Stimulated activated CD4-positive, alpha-beta T cell treated with anti-CD3 and anti-CD28 coated beads, Interleukin-15, amount 100 ng/mL, for 48 hours (primary cell): ENCODE results near the gene STK17A.

ENCODE experiments used
- DNase-seq, 2 donors: peaks; one replicate each; pipeline ENCODE4 v3.0.0-alpha.2; 2020; ENCODE audit warnings: low read depth in 2 of 2

STK17A gene

DNA sequence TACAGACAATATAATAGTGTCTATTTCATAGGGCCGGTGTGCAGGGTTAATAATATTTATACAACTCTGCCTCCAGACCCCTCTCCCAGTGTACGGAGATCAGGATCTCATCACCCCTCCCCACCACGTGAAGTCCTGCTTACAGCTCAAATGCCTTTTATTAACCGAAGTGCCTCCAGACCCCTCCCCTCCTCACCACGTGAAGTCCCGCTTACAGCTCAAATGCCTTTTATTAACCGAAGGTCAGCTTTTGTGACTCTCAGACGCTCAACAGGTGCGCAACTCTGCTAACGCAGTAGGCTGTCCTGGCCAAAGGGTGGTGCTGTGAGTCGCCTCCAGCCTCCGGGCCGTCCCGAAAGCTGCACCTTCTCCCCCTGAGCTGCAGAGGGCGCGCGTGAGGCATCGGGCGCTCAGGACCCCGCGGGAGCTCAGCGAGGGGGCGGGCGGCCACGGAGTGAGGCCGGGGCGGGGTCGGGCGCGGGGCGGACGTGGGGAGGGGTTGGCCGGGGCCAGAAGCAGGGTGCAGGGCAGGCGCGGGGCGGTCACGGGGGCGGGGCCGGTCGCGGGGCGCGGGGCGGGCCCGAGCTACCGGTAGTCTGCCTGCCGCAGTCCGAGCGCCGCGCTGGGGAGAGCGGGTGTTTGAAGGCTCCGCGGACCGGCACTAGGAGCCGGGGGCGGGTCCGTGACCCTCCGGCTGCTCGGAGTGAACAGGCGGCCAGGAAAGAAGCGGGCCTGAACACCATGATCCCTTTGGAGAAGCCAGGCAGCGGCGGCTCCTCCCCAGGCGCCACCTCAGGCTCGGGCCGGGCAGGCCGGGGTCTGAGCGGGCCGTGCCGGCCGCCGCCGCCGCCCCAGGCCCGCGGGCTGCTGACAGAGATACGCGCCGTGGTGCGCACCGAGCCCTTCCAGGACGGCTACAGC, at the start of gene STK17A:
TSS of gene STK17A (plus strand) at position 606 of the 921 bp plus-strand sequence. CDS start at position 742, 136 bp downstream.
- peak; percentile 90 to 91 for DNase-seq

DNA sequence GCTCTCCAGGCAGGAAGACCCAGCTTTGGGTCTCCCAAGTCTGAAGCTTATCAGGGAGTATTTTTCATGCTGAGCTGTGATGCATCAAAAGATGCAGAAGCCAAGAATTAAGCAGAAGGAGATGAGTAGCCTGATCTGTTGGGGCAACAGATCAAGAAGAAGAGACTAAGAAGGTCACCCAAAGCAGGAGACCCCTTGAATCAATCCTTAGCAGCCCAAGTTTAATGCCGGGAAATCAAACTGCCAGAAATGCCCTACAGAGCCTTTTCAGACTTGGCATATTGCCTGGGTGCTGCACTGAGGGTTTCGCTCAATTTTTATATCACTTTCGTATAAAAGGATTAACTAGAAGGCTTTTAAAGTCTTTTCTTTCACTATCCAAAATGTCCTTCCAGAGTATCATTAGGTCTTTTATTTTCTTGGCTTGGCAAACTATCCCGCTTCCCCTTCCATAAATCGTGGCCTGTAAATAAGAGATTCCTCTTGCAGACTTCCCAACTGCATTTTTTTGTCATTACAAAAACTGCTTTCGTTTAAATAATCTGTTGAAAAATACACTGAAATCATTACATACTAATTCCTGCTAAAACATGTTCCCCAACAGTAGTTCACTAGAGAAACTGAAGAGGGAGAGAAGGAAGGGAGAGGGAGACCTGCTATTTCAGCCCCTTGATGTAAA, 49.0 kb upstream of the STK17A start:
- no peak for DNase-seq

DNA sequence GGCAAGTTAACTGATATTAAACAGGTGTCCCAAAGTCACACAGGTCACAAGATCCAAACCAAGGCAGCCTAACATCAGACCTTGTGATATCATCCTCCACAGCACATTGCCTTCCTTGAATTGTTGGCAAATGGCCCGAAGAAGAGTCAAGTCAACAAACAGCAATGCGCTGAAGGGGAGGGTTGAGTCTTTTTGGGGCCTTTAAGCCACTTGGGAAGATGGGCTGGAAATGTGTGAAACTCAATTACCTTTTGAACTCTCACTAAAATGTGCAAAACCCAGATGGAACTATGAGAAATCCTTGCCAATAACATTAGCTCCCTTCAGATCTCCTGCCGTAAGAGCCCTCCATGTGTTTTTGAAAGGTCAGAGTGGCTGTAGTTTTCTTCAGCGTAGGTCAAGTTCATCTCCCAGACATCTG, 47.9 kb upstream of the STK17A start:
- no peak for DNase-seq

DNA sequence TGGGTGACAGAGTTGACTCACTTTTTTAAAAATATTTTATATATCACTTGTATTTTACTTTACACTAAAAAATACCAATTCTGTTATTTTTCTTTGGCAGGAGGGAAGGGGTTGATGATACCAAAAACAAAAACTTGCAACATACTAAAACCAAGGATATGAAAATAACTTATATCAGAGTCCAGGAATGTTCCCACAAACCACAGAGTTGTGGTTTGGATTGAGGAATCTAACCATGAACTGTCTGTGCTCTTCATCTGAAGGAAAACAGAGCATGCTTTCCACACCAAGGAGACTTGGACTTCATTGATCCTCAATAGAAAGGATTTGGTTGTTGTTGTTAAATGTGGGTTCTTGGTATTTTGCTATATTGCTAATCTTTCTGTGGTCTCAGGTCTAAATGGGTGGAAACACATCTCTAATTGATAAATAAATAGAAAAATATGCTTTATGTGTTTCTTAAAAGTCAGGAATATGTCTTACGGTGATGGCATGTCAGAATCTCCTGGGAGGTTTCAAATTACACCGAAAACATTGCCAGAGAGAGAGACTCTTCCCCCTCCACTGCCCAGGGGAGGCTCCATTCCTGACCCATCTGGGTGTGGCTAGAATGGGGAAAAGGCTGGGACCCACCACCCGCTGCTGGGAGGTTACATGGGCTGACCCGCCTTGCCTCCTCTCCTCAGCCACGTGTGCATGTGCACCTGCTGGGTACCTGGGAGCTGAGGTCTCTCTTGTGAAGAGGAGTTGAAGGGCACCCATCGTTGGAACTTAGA, 46.9 kb upstream of the STK17A start:
- DNase-seq = no peak

DNA sequence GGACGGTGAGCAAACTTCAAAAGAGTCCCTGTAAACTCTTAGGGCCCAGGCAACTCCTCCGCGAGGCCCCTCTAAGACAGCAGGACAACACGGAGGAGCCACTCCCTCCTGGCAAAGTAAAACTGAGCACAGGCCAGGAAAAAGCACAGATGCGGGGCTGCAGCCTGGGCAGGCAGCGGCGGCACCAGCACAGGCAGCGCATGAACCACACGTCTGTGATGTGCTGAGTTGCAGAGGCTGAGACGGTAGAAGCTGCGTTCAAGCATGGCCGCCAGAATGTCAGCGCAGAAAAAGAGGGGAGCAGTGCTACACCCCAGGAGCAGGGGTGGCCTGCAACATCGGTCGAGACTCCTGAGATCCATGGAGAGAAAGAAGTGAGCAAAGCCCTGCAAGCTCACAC, 46.1 kb upstream of the STK17A start:
- no peak for DNase-seq

DNA sequence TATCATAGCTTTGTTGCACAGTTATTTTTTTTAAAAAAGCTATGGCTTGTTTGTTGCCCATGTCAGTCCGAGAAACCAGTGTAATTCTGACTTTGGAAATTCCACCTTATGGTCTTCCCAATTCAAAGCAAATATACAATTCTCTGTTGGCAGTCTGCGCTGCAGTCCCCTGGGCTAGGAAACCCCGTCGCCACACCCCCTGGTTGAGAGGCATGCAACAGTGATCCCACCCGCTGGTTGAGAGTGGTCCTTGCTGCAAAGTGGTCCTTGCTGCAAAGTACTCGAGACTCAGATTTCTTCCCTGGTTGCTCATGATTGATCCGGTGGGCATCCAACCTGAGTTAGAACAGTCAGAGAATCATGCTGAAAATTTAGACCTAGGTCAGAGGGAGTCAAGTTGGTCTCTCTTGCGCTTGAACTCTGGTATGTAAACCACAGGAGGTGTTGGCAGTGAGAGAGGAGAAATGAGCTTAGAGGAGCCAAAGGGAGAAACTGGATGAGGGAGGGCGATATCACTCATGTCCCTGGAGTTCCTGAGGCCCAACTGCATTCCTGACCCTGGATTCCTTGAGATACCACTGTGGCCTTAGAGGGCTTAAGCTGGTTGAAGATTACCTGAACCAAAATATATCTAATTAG, 45.0 kb upstream of the STK17A start:
- no peak for DNase-seq

DNA sequence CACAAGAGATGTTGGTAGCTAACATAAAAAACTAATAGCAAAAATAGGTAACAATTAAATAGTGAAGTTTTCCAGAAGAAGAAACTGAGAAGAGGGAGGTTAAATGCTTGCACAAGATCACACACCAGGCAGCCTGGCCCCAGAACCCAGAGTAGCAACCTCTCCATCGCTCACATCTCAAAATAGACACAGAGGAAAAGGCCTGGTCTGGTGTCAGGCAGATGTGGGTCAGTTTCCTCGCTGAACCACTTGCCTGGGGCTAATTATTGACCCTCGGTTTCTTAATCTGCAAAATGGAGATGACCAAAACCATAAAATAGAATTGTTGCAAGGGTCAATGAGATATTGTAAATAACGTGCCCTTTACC, 44.5 kb upstream of the STK17A start:
- DNase-seq = no peak

DNA sequence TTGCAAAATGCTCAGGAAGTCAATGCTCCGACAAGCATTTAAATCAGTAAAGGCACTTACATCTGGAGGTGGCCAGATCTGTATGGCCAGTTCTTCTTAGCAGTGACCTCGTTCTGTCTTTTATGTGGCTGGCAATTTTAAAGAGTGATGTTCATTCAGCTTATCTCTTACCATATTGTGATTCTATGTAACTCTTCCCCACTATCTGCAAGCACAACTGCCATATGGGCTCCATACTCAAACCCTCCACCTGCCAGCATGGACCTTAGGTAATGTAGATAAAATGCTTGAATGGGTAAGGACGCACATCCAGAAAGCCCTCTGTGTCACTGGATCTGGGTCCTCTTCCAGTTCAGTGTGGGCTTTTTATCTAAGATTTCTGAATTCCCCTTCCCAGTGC, 42.4 kb upstream of the STK17A start:
- DNase-seq = no peak

DNA sequence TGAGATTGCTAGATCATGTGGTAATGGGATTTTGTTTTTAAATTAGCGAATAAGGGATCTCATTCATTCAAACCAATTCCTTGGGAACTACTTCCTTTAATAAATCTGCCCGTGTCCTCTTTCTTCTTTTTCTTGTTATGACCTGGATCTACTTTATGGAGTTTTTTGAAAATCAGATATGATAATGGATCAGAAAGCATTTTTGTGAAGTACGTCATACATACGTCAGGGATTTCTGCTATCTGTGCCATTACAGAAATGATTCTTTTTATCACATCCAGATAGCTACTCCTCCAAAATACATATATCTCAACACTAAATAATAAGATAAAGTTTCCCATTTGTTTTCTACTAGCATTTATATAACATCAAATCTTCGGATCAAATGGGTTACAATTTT, 40.2 kb upstream of the STK17A start:
- DNase-seq = no peak

DNA sequence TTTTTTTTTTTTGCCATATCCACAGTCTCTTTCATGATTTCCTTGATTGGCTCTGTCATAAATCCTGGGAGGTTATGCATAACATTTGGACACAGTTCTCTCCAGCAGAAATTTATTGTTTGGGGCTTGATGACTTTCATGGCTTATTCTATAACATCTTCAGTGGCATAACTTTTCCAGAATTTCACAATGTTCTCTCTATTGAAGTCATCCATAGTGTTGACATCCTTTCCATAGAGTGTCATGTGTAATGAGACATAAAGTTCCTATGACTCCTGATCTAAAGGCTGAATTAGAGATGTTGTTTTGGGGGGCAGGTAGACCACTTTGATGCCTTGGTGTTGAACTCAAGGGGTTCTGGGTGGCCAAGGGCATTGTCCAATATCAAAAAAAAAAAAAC, 36.7 kb upstream of the STK17A start:
- DNase-seq = no peak

DNA sequence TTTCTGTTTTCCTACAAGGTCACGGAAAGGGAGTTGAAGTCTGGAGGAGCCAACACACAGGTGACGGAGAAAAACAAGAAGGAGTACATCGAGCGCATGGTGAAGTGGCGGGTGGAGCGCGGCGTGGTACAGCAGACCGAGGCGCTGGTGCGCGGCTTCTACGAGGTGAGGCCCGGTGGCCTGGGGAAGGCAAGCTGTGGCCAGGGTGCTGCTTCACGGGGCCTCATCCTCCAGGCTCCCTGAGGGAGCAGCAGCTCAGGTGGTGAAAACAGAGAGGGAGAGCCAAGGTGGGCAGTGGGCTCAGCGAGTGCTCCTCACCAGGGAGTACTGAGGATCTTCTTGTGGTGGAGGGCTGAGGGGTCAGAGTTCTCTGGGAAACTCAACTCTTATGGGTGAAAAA, 32.5 kb upstream of the STK17A start:
- no peak for DNase-seq

DNA sequence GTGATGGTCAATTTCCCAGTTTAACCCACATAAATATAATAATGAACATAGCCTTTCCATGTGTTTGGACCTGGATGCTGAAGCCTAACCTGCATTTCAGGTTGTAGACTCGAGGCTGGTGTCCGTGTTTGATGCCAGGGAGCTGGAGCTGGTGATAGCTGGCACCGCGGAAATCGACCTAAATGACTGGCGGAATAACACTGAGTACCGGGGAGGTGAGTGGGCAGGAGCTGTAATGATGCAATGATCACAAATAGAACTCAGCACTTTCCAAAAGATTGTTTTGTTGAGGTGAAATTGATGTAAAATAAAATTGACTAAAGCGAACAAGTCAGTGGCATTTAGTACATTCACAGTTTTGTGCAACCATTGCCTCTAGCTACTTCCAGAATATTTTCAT, 30.8 kb upstream of the STK17A start:
- DNase-seq = no peak

DNA sequence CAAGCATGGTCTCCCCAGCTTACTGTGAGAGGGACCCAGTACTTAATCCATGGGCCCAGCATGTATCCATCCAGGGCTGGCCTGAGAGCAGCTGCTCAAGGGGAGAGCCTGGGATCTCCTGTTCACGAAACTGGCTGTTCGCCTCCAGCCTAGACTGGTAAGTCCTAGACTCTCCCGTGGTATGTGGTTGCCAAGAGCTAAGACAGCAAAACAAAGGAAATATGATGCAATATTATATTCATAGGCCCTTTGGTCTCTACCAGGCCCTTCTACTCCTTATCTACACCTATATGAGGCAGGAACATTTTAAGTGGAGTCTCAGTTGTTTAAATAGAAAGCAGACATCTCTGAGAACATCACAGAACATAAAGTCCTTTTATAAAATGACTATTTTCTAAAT, 28.9 kb upstream of the STK17A start:
- no peak for DNase-seq

DNA sequence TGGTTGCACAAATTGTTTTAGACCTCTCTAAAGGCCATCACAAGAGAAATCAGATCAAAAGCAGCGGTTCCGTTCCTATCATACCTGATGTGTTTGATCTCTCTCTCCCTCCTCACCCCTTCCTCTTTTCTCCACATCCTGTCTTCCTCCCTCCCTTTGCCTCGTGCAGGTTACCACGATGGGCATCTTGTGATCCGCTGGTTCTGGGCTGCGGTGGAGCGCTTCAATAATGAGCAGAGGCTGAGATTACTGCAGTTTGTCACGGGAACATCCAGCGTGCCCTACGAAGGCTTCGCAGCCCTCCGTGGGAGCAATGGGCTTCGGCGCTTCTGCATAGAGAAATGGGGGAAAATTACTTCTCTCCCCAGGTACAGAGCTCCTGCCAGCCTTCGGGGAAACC, 28.5 kb upstream of the STK17A start:
- DNase-seq = no peak

DNA sequence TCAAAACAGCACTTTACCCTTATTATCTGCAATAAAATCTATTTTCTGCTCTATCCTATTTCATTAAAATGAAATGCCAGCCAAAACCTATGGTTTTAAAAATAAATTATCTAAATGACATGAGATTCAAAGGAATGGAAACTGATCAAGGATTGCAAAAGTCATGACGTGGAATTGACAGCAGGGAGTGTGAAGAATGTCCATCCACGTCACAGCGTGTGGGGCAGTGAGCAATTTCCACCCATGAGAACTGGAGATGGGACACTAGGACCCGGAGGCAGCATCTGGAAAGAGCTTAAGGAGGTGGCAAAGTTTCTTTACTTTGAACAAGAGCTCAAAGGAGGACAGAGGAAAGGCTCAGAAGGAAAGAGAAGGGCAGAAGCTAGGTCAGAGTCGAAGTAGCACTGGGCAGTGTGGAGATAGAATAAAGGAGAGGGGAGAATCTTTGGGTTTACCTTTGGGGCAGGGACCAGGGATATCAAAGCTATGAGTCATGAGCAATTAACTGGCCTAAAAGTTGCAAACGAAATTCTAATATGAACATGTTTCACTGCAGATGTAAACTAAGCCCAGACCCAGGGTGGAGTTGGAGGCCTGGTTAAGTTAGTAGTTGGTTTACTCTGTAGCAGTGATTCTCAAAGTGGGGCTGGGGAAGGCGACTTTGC, 24.9 kb upstream of the STK17A start:
- no peak for DNase-seq

DNA sequence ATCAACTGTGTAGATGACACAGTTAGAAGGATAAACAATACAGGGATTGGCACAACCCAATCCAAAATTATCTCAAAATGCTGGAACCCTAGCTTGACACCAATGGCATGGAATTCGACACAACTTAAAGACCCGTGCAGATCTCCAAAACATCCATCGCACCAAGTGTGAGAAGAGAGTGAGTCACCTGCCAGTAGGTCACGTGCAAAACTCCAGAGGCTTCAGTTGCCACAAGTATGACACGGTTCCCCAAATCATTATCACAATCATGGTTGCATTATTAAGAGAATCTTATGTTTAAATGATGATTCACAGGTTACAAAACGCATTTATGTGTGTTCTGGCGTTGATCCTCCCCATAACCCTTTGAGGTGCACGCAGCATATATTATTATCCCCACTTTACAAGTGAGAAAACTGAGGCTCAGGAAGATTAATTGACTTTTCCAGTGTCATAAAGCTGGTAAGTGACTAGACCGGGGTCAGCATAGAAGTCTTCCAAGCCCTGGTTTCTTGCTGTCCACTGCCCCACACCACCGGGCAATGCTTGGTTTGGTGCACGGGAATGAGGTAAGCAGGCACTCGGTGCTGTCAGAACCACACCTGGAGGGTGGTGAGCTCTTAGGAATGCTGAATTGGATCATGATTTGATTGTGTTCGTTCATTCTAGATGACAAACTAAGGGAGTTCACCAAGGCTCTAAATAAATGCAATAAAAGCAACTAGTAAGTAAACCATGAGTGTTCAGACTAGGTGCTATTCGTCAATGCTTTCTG, 23.6 kb upstream of the STK17A start:
- no peak for DNase-seq

DNA sequence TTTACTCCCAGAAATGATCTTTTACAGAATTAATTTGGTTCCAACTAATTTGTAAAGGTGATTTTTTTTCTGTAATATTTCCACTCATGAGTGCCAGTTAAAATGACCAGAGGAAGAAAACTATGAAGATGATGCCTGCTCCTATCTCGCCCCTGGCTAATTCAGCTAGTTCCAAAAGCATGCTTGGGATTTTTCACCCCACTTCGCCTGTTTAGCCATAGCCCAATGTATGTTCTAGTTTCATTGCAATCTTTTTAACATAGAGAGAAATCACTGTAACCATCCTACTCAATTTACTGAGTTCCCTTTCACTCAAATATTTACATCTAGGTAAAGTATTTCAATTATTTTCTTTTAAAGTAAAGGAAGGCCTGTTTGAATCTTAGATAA, 23.0 kb upstream of the STK17A start:
- DNase-seq = no peak

DNA sequence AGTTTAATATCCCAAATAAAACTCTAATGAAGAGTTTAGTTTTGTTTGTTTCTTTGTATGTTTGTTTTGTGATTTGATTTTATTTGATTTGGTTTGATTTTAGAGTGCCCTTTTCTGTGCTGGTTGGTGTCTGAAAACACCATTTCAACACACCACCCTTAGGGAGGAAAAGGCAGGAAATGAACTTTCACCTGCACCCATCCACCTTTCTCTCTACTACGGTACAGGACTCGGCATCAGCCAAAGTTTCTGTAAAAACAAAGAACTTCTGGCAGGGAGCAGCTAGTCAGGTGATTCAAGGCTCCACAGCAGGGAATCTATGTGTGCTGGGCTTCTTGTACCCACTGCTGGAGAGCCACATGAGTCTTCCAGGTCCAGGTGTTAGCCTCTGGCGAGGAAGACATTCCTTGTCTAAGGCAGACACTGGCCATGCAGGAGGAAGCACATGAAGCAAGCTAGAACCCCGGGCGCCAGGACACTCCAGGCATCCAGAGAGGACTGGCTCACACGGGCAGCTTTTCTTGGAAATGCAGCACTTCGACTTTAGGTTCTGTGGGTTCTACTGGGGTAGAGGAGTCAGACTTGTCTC, 22.1 kb upstream of the STK17A start:
- DNase-seq = no peak

DNA sequence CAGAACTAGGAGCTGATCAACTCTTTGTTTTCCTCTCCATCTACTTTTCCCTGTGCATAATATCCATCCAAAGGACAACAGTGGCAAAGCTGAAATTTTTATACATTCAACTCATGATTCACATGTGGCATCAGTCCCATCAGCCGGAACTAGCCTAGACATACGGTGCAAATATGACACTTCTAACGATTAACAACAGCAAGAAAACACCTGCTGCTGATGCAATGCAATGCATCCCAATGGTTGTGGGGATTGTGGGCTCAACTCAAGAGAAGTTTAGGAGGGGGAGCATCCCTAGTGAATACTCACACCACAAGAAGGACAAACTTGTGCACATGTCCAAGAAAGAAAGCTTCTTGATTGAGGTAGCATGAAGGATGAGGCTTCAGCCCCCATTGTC, 20.5 kb upstream of the STK17A start:
- no peak for DNase-seq

DNA sequence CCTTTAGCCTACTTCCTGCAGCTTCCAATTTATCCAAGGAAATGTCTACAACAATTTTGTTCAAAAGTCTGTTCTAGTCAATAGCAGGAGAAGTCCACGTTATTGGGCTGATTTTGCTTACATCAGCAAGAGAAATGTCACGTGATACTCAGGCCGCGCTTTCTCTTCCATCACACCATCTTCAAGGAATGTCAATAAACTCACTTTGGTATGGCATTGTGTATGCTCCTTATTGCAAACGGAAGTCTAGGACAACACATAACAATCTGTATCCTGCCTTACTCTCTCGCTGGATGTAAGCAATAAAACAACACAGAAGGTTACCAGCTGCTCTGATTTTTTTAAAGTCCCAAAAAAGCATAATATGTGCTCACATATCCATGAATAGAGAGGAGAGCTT, 17.1 kb upstream of the STK17A start:
- no peak for DNase-seq
